Measurements from ENCODE around the gene GFOD2.

Gene GFOD2

DNA sequence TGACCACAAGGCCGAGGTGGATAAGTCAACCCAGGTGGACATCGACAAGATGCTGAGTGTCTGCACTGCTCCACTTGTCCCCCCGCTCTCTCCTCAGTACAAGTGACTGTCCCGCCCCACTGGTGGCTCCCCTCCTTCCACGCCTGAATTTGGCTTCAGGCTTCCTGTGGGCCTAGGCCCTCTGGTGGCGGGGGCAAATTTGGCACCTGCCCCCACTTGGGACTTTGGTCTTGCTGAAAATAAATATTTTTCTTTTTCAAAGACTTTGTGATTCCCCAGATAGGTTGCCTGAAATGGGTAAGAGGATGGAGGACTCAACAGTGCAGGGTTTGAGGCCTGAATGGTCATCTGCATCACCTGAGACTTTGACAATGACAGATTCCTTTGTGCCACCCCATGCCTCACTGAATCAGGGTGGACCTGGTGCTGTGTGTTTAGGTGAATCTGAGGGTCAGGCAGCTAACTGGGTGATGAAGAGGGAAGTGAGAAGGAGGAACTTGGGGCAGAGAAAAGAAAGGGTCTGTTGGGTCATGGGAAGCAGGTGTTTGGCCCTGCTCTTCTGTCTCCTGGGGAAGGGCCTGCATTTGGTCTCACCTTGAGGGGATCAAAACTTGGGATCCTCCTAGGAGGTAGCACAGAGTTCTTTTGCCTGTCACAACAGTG lies 50.5 kb downstream of the GFOD2 start:
- DNase-seq, result no peak

DNA sequence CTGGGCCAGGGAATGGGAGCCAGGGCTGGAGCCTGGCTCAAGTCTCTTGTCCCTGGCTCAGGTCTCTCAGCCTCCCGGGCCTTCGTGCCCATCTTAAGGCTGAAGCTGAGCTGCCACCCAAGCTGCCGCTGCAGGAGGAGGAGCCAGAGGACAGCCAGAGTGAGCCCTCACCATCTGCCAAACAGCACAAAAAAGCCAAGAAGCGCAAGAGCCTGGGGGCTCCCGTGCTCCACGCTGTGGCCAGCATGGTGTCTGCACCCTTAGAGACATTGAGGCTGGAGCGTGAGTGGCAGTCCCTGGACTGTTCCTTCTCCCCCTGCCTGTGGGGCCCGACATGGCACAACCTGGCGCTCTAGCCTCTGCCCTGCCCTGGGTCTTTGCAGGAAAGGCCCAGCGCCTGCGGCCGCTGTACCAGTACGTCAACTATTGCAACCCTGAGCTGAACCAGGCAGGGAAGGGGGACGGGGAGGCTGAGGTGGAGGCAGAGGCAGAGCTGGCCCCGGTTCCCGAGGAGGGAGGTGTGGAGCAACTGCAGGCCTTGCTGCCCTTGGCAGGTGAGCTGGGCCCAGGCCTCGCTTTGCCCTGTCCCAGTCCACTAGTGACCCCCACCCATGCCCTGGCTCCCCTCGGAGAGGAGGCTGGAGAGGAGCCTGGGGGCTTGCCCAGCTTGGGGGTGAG lies 51.2 kb downstream of the GFOD2 start:
- DNase-seq, result peak; percentile 97

DNA sequence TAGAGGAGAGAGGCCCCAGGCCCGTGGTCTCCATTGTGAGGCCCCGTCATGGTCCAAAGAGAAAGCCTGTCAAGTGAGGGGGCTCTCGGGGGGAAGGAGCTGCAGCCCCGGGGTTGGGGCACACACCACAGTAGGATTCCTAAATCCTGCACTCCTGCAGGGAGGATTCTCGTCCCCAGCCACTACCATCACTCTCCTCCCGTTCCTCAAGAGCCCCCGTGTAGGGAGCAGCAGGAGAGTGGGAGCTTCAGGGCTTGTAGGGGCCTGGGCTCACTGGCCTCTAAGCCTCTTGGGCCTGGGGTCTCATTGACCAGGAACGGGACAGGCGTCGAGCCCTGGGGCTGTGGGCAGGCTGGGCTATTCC lies 51.7 kb downstream of the GFOD2 start:
- DNase-seq, result no peak

DNA sequence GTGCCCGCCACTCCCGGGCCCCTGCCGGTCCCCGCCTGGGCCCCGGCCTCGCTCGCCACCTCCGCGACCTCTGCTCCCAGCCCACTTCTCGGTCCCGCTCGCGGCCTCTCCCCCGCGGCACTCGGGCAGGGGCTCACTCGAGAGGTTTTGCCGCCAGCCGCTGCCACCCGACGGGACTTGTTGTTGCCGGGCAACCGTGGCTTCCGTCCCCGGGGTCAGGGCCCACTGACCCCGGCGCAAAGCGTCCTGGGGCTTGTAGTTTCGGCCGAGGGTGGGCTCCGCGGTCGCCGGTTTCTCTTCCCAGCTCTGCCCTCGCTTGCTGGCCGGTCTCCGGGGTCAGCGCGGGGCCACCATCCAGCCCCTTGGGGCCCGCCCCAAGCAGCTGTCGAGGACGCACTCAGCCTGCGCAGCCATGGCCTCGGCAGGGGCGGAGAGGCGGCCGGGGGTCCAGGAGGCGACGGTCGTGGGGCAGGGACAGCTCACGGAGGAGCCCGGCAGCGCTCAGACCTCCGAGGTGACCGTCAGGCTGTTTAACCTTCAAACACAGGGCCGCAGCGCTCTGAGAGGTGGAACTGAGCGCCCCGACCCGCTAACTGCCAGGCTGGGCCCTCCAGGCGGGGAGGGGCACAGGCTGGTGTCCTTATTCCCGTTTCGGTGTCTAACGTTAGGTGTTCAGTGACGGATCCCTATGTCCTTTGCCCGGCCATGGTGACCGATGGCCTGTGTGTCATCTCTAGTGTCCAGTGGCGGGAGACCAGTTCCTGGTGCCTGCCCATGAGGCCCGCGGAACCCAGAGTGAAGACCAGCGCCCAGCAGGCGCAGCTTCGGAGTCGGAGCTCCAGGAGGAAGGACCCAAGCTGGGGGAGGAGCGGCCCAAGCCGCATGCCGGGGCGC lies 52.3 kb downstream of the GFOD2 start, which contains the start of the genes C16orf86 and ENKD1:
C16orf86 (plus strand) TSS at position 256 of the 894 bp plus-strand sequence; CDS start at position 413, 157 bp downstream.
ENKD1 (minus strand) TSS at position 192 of the 894 bp plus-strand sequence. CDS start 308 bp downstream, outside the sequence.
- DNase-seq, result peak; percentile 44

DNA sequence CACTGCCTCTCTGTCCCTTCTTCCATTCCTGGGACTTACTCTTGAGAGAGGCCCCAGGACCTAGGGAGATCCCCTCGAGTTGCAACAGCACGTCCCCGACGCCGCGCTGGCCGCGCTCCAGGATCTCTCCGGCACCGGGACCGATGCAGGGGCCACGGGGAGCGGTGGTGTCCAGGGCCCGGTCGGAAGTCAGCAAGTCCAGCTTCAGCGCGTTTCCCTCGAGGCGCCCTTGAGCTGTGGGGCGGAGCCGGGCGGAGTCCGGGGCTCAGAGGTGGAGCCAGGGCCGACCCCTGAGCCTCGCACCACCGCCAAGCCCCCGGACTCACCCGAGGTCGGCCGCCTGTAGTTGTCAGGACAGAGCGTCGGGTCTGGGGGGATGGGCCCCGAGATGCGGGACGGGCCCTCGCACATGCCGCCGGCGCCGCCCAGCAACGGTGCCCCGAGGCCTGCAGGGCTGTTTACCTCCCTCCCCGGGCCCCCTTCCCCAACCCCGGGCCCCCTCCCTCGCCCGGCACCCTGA lies 53.0 kb downstream of the GFOD2 start:
- DNase-seq, result no peak

DNA sequence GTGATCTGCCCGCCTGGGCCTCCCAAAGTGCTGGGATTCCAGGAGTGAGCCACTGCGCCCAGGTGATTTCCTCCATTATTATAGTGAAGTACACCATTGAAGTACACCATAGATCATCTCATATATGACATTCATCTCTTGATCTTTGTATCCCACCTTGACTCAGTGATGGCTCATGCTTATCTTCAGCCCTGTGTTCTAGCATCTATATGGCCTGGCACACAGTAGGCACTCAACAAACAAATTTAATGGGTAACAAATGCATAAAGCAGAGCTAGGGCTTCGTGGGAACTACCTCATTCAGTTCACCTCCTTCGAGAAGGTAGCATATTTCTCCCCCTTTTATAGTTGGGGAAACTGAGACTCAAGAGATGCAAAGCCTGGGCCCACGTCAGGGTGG lies 53.5 kb downstream of the GFOD2 start:
- DNase-seq, result no peak

DNA sequence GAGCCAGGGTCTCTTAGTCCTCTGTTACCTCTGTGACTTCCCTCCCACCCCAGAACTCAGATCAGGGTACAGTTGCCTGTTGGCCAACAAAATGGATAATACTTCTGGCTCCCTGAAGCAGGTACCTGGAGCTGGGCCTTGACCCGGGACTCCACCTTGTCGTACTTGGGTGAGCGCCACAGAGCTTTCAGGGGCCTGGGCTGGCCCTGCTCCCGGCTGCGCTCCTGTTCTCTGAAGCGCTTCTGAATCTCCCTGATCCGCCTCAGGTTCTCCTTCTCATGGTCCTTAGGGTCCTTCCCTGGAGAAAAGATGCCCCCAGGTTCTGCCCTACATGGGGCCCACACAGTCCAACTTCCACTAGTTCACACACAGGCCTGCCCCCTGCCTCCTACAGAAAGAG lies 54.2 kb downstream of the GFOD2 start:
- no peak for DNase-seq

DNA sequence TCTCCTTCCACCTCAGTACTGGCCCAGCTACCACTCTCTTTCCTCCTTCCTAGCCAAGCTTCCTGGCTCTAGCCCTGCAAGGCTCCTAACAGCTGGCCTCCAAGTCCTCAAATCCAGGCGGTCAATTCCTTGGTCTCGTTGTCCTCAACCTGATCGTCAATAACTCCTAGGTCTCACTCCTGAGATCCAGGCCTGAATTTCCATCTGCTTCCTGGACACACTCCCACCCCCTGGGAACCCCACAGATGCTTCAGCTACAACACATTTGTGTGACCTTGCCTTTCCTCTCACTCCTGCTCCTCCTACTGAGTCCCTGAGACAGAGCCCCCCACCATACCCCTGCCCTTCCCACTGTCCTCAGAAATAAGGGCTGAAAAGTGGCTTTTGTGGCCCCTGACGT lies 54.9 kb downstream of the GFOD2 start:
- DNase-seq, result no peak

DNA sequence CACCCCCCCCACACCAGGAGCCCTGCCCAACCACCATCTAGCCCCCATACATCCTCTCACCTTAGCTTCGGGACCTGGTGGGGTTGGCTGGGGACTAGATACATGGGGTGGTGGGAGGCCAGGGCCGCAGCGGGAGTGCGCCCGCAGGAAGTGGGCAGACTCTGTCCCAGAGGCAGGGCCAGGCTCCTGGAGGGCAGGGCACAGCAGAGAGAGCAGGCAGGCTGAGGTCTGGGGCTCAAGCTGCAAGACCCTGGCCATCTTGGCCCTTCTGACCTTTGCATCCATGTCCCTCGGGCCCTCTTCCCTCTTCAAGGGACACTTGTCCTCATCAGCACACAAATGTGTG lies 55.3 kb downstream of the GFOD2 start:
- no peak for DNase-seq

DNA sequence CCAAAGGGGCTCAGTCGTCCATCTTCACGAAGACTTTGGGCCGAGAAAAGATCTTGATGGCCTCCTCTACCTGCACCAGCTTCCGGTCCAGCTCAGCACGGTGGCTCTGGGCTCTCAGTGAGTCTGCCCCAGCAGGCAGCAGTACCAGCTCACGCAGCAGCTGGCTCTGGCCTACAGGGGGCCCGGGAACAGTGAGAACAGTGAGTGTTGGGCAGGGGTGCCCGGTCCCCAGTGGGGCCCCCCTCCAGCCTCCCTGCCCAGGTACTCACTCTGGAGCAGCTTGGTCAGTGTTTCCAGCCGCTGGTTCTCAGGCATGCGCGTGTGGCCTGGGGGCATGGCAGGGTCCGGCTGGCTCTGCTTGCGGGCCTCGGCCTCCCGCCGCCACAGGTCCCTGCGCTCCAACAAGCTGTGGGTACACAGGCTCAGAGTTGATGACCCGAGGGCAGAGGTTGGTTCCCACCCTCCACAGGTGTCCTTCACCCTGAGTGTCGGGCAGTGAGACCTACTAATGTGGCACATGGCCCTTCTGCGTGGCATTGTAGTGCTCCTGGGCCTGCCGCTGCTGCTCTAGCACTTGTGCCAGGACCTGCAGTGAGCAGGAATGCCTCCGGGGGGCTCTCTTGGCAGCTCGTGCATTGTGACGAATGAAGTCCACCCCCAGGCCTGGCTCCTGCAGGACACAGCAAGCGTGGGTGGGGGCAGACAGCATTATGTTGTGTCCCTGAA lies 55.8 kb downstream of the GFOD2 start:
- DNase-seq, result no peak

DNA sequence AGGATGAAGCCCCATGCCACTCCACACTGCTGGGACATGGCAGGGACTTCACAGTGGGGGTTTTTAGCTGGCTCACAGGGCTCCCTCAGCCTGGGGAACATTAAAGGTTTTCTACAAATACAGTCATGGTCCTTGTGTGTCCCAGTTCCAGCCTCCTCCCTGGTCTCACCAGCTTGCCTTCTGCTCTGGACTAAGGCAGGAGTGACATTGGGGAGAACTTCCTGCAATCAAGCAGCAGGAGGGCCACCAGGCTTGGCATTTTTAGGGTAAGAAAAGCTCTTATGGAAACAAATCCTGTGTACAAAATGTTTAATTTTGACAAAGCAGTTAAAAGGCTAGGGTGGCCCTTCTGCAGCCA lies 56.5 kb downstream of the GFOD2 start:
- no peak for DNase-seq

DNA sequence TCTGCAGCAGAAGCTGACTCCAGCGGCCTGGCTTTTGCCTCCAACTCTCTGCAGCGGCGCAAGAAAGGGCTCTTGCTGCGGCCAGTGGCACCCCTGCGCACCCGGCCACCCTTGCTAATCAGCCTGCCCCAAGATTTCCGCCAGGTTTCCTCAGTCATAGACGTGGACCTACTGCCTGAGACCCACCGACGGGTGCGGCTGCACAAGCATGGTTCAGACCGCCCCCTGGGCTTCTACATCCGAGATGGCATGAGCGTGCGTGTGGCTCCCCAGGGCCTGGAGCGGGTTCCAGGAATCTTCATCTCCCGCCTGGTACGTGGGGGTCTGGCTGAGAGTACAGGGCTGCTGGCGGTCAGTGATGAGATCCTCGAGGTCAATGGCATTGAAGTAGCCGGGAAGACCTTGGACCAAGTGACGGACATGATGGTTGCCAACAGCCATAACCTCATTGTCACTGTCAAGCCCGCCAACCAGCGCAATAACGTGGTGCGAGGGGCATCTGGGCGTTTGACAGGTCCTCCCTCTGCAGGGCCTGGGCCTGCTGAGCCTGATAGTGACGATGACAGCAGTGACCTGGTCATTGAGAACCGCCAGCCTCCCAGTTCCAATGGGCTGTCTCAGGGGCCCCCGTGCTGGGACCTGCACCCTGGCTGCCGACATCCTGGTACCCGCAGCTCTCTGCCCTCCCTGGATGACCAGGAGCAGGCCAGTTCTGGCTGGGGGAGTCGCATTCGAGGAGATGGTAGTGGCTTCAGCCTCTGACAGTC lies 57.0 kb downstream of the GFOD2 start:
- DNase-seq, result no peak

DNA sequence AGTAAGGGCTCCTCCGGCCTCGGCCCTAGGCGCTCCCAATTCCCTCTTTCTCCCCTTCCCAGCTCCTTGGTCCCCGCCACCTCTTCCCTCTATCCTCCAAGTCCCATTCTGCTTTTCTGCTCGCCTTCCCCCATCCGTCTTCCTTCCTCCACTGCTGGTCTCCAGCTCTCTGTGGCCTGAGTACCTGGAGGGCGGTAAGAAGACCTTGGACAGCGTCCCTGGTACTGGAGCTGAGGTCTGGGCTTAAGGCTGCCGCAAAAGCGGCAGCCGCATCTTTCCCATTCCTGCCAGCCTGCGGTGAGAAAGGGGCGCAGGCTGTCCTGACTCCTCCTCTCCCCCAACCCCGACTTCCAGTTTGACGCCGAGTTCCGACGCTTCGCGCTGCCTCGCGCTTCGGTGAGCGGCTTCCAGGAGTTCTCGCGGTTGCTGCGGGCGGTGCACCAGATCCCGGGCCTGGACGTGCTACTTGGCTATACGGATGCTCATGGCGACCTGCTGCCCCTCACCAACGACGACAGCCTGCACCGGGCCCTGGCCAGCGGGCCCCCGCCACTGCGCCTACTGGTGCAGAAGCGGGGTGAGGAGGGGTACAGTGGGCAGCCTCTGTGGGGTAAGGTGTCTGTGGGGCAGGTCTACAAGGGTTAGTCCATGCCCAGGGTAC lies 57.9 kb downstream of the GFOD2 start:
- DNase-seq, result peak; percentile 40

DNA sequence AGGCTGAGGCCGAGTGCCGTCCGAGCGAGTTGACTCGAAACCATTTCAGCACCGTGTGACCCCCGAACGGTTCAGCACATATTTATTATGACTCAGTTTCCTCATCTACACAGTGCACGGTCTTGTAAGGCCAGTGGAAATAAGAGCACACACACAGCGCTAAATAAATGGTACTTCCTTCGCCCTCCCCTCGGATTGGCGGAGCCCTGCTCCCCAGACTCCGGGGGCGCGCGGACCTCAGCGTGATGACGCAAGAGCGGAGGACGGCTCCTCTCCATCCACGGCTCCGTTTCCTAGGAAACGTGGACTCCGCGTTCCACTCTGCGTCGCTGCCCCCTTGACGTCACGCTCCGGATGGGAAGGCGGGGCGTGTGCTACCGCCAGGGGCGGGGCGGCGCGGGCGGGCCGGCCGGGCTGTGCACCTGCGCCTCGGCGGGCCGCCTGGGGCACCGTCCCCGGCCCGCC lies 58.5 kb downstream of the GFOD2 start, which contains the start of gene PARD6A:
PARD6A (plus strand) TSS at position 397 of the 465 bp plus-strand sequence. CDS start 79 bp downstream, outside the sequence.
- DNase-seq, result peak; percentile 91

DNA sequence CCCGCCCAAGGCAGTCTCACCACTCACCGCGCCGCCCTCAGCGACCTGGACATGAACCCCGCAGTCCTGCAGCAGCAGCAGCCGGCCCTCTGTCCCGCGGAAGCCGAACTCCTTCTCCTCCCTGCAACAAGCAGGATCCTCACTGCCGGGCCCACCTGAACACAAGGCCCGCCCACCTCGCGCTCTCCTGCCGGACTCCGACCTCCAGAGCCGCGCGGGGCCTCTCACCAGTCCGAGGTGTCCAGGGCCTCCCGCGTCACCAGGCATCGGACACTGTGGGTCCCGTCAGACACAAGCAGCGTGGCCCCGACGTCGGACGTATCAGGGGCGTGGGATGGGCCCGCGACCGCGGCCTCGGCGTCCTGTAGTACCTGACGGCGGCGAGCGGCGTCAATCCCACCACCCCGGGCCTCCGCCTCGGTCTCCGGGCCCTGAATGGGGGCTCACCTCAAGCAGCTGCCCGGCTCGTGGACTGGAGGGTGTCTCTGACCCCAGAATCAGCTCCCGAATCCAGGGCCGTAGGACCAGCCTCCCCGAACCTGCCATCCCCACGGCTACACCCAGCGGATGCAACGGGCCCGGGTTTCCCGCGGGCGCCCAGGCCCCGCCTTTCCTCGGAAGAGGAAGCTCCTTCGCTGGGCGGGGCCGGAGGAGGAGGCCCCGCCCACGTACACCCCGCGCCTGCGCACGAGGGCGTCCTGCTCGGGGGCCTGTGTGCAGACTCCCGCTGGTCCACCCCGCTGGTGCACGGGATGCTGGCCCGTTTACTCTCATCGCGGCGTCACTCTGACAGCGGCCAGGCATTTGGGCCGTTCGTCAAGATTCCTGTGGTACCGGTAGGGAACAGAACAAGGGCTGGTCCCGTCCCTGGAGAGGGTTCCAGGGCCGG lies 59.2 kb downstream of the GFOD2 start, which contains the start of gene ACD:
ACD (minus strand) TSS at position 586 of the 889 bp plus-strand sequence; CDS start at position 546, 40 bp downstream.
- DNase-seq, result peak; percentile 57

DNA sequence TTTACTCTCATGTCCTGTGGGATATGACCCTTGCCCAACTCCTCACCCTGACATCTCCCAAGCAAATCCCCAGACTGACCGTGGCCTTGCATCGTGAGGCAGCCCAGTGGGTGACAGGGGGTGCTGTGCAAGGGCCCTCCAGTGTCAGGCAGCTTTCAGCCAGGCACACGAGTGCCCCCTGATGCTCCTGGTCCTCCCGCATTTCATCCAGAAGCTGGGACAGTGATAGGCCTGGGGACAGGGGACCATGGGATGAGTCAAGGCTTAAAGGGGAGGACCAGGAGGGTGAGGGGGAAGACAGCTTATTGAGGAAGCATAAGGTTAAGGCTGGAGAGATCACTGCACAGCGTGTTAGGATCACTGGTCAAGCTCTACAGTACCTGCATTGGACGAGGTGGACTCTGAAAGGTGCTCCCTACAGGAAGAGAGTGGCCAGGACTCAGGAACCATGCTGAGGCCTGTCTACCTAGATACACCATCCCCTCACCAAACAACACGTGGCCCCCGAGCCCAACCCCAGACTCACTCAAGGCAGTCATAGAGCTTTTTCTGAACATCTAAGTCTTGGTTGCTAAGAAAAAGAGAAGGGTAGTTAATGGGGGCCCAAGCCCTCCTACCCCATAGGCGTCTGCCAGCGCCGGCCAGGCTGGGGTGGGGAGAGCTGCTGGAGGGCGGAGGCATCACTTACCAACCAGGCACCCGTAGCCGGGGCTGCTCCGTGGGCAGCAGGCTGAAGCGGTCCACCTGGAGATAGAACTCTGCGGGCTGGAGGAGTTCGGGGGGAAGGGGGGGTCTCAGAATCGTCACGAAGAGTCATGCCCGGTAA lies 60.1 kb downstream of the GFOD2 start:
- DNase-seq, result no peak

DNA sequence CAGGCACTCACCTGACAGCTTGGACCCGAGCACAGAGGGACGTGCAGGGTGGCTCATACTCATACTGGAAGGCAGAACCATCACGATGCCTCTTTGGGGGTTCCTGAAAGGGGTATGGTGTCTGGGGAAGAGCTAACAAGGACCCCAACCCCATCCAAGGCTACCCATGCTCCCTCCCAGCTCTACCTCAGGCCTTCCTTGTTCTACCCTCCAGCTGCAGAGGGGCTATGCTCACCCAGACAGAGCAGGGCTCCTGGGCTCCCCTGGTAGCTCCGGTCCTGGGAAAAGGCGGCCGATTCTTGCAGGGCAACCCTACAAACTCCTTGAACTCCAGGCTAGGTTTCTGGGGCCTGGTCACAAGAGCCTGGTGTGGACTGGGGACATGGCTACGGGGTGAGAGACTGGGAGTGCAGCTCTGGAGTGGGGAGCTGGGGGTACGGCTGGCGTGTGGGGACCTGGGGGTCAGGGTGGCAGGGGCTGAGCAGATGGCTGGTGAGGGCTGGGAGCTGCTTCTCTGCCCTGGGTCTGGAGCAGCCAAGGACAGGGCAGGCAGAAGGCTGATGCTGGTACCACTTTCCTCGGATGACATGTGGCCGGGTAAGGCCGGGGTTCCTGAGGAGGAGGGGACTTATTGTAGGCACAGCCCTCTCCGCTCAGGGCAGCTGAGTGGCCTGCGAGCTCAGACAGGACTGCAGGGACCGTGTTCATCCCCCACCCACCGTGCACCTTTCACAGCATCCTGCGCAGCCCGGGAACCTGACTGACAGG lies 61.2 kb downstream of the GFOD2 start:
- no peak for DNase-seq

DNA sequence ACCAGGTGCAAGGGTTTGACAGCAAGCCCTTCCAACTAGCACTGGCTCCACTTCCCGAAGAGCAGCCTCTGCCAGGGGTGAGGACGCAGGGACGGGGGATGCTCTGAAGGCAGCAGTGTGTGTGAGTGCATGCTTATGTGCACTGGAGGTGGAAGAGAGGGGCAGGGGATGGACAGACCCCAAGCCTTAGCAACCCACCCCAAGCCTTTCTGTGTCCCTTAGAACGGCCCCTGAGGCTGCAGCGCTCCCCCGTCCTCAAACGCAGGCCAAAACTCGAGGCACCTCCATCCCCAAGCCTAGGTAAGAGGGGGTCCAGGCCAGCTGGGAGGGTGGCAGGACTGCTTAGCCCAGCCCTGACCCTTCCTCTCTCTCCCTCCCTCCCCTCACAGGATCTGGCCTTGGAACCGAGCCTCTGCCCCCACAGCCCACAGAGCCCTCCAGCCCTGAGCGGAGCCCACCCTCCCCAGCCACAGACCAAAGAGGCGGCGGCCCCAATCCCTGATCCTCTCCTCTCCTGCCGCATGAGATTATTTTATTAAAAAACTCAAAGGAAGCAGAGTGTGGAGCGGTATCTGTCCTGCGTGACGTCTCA lies 62.0 kb downstream of the GFOD2 start:
- DNase-seq, result no peak

Measured in DMS 273 treated with DMSO at 0.1 percent for 48 hours (cell line).